T-cell (primary cell): ENCODE results near the gene ADGRD1. TPM values are rescaled to one million over a fixed set of nuclear protein-coding genes. Genes with fewer than 3 reads are reported as not detected.

Source experiments
- ATAC-seq, 4 experiments: fragments of 200-7000 bp in 3 of 4; fragments of 150-1000 bp in 1 of 4; cut with Tn5 transposase; replicated peaks in 1 of 4; 1 replicate in 3 of 4; 2 replicates in 1 of 4; pipeline ENCODE4 v1.10.0; 2021; ENCODE audit warnings: moderate library complexity in 3 of 4, mild to moderate bottlenecking in 2 of 4, moderate number of reproducible peaks in 1 of 4
- CTCF ChIA-PET, 2 donors: fragments of 300-600 bp; sonication (Branson Sonifier 250); formaldehyde crosslinking; loops; one replicate each; lab custom pipeline; 2022; ENCODE audit warnings: antibody characterized with exemption in 2 of 2; lab: Charles Lee
- POLR2A ChIA-PET, 2 donors: fragments of 300-600 bp; sonication (Branson Sonifier 250); formaldehyde crosslinking; loops; one replicate each; lab custom pipeline; 2022; ENCODE audit warnings: antibody characterized with exemption in 2 of 2; lab: Charles Lee
- DNase-seq, 35 experiments: peaks; one replicate each; pipeline versions ENCODE4 v3.0.0 to v3.0.0-alpha.2; 2013 to 2023
- H3K27ac ChIP-seq: one replicate; pipeline ENCODE4 v1.5.1; 2013; ENCODE audit warnings: low read length
- H3K27me3 ChIP-seq, 2 experiments: replicated peaks in 1 of 2; 1 replicate in 1 of 2; 2 replicates in 1 of 2; pipeline versions ENCODE4 v1.6.1 to v1.7.0; 2013; ENCODE audit warnings: low read length in 1 of 2, mixed read lengths in 1 of 2; ENCODE audit not compliant: control insufficient read depth in 2 of 2, insufficient read depth in 2 of 2; ENCODE audit errors: extremely low read depth in 1 of 2
- H3K36me3 ChIP-seq, 2 donors: 1 replicate in 1 of 2; 2 replicates in 1 of 2; pipeline versions ENCODE4 v1.6.1 to v1.7.0; 2013; ENCODE audit warnings: low read length in 1 of 2; ENCODE audit not compliant: control insufficient read depth in 2 of 2, insufficient read depth in 1 of 2; ENCODE audit errors: extremely low read depth in 1 of 2
- H3K4me1 ChIP-seq, 2 experiments: 1 replicate in 1 of 2; 2 replicates in 1 of 2; pipeline versions ENCODE4 v1.6.1 to v1.7.0; 2013; ENCODE audit warnings: low read length in 2 of 2, mixed read lengths in 1 of 2; ENCODE audit not compliant: insufficient read depth in 2 of 2, control insufficient read depth in 1 of 2; ENCODE audit errors: extremely low read depth in 1 of 2
- H3K4me3 ChIP-seq, 2 donors: 1 replicate in 1 of 2; 2 replicates in 1 of 2; pipeline versions ENCODE4 v1.5.1 to v1.7.0; 2013; ENCODE audit warnings: mild to moderate bottlenecking in 2 of 2, low read length in 1 of 2, moderate library complexity in 1 of 2; ENCODE audit not compliant: control insufficient read depth in 1 of 2; ENCODE audit errors: extremely low read depth in 1 of 2
- H3K9me3 ChIP-seq: 2 replicates; pipeline ENCODE4 v1.7.0; 2013
- H3K27ac Mint-ChIP-seq, 2 donors: one replicate each; pipeline ENCODE4 v1.8.0; 2020 to 2021; ENCODE audit warnings: mild to moderate bottlenecking in 2 of 2, mixed read lengths in 2 of 2
- H3K27me3 Mint-ChIP-seq, 2 donors: one replicate each; pipeline ENCODE4 v1.8.0; 2021 to 2022; ENCODE audit warnings: mixed read lengths in 2 of 2
- H3K36me3 Mint-ChIP-seq: one replicate; pipeline ENCODE4 v1.8.0; 2021; ENCODE audit warnings: mixed read lengths
- H3K4me1 Mint-ChIP-seq, 3 donors: one replicate each; pipeline ENCODE4 v1.8.0; 2020 to 2022; ENCODE audit warnings: mixed read lengths in 3 of 3, mild to moderate bottlenecking in 1 of 3
- H3K4me3 Mint-ChIP-seq, 3 donors: one replicate each; pipeline ENCODE4 v1.8.0; 2020 to 2022; ENCODE audit warnings: mild to moderate bottlenecking in 3 of 3, mixed read lengths in 3 of 3, moderate library complexity in 3 of 3
- H3K9me3 Mint-ChIP-seq, 3 donors: one replicate each; pipeline ENCODE4 v1.8.0; 2020 to 2022; ENCODE audit warnings: mixed read lengths in 3 of 3
- WGBS: methylation state at CpG from one replicate; pipeline ENCODE4 v1.1.5; 2013; ENCODE audit warnings: missing lambda C conversion rate; ENCODE audit not compliant: insufficient coverage; 5-methylcytosine and 5-hydroxymethylcytosine counted together
- total RNA-seq, 35 experiments: library from RNA in 6 of 35; stranded (reverse) in 6 of 35; fragments of 120-200 nt in 1 of 35; gene quantifications; one replicate each; pipeline versions ENCODE4 v1.2.1 to v1.2.4 and lab custom pipeline; 2013 to 2026

Gene ADGRD1
- total RNA-seq, 5 donors from 2014 or later (not counting 1 experiment from before 2014, with no cell fraction given), result 0.29 to 1.1 (median 0.43) TPM; not detected in 1

GRCh38 chr12:131057722-131058515 is 104.2 kb downstream of the ADGRD1 start:
- no peaks in the 10 kb centered on the region for H3K4me1 ChIP-seq
- no peak for ATAC-seq
- no peaks in the 10 kb centered on the region for H3K36me3 ChIP-seq
- H3K4me3 ChIP-seq, result no peak overlapping the region
- DNase-seq, result peak in 1 of 35 experiments; percentile 1
- no peak overlapping the region for H3K27ac ChIP-seq
- H3K27ac Mint-ChIP-seq, result no peak overlapping the region
- H3K9me3 ChIP-seq, result no peaks in the 10 kb centered on the region
- no peak overlapping the region for H3K4me3 Mint-ChIP-seq
- H3K27me3 Mint-ChIP-seq, result peaks cover 17 to 30% of the 10 kb centered on the region in 2 donors
- ChIA-PET POLR2A (interaction anchor here in 1 of 2 donors (0.6 kb wide), 1 partner anchor 232 kb away, joined by 3 read pairs; no protein-coding TSS in a partner anchor), CTCF (no interaction called here)
- H3K4me1 Mint-ChIP-seq, result peaks cover 0 to 6% (median 0%) of the 10 kb centered on the region in 3 donors
- no peaks in the 10 kb centered on the region for H3K36me3 Mint-ChIP-seq
- WGBS, result 100% methylated on average over 3 of the region's 11 CpGs
- H3K9me3 Mint-ChIP-seq, result no peaks in the 10 kb centered on the region
- H3K27me3 ChIP-seq, result peaks cover 0 to 38% of the 10 kb centered on the region in 2 experiments

GRCh38 chr12:131058700-131059099 is 105.0 kb downstream of the ADGRD1 start:
- Histone ChIP-seq H3K27me3 (peaks cover 0 to 36% of the 10 kb centered on the region in 2 experiments), H3K9me3 (no peaks in the 10 kb centered on the region), H3K4me1 (no peaks in the 10 kb centered on the region), H3K27ac (no peak overlapping the region), H3K4me3 (no peak overlapping the region), H3K36me3 (no peaks in the 10 kb centered on the region)
- WGBS, result no CpG with 5 or more reads among the region's 5 CpGs
- Mint-ChIP-seq H3K4me3 (no peak overlapping the region), H3K4me1 (peaks cover 0 to 6% (median 0%) of the 10 kb centered on the region in 3 donors), H3K36me3 (no peaks in the 10 kb centered on the region), H3K9me3 (no peaks in the 10 kb centered on the region), H3K27me3 (peaks cover 22 to 30% of the 10 kb centered on the region in 2 donors), H3K27ac (no peak overlapping the region)
- no peak for ATAC-seq
- ChIA-PET CTCF (no interaction called here), POLR2A (interaction anchor here in 1 of 2 donors (0.6 kb wide), 1 partner anchor 233 kb away, joined by 3 read pairs; no protein-coding TSS in a partner anchor)
- DNase-seq, result no peak

GRCh38 chr12:131060011-131060703 is 106.5 kb downstream of the ADGRD1 start:
- ATAC-seq (no peak), DNase-seq (peak in 1 of 35 experiments; percentile 3)
- Mint-ChIP-seq H3K4me3 (no peak overlapping the region), H3K9me3 (no peaks in the 10 kb centered on the region), H3K27me3 (peaks cover 27 to 36% of the 10 kb centered on the region in 2 donors), H3K27ac (no peak overlapping the region), H3K36me3 (no peaks in the 10 kb centered on the region), H3K4me1 (peaks cover 0 to 6% (median 0%) of the 10 kb centered on the region in 3 donors)
- POLR2A ChIA-PET, result no interaction called here
- Histone ChIP-seq H3K27me3 (peaks cover 0 to 32% of the 10 kb centered on the region in 2 experiments), H3K9me3 (no peaks in the 10 kb centered on the region), H3K4me1 (no peaks in the 10 kb centered on the region), H3K4me3 (no peak overlapping the region), H3K36me3 (no peaks in the 10 kb centered on the region), H3K27ac (no peak overlapping the region)
- WGBS, result 86% methylated on average over 11 of the region's 16 CpGs
- CTCF ChIA-PET, result no interaction called here

- Histone ChIP-seq H3K4me1 (no peaks in the 10 kb centered on the region), H3K27ac (no peak overlapping the region), H3K27me3 (peaks cover 0 to 42% of the 10 kb centered on the region in 2 experiments), H3K4me3 (no peak overlapping the region), H3K9me3 (no peaks in the 10 kb centered on the region), H3K36me3 (no peaks in the 10 kb centered on the region)
- DNase-seq (no peak), ATAC-seq (no peak)
- Mint-ChIP-seq H3K9me3 (no peaks in the 10 kb centered on the region), H3K27ac (no peak overlapping the region), H3K4me1 (no peaks in the 10 kb centered on the region), H3K4me3 (no peak overlapping the region), H3K27me3 (peaks cover 27 to 32% of the 10 kb centered on the region in 2 donors), H3K36me3 (no peaks in the 10 kb centered on the region)
- CTCF ChIA-PET, result no interaction called here
- POLR2A ChIA-PET, result no interaction called here
- 48% methylated on average over 4 of the region's 13 CpGs for WGBS
Observed at GRCh38 chr12:131061041-131061806, 107.5 kb downstream of the ADGRD1 start.

GRCh38 chr12:131063413-131063812 is 109.7 kb downstream of the ADGRD1 start:
- Histone ChIP-seq H3K27me3 (peaks cover 0 to 42% of the 10 kb centered on the region in 2 experiments), H3K4me3 (no peak overlapping the region), H3K27ac (no peak overlapping the region), H3K9me3 (no peaks in the 10 kb centered on the region), H3K36me3 (no peaks in the 10 kb centered on the region), H3K4me1 (no peaks in the 10 kb centered on the region)
- DNase-seq (no peak), ATAC-seq (no peak)
- no peak overlapping the region for H3K27ac Mint-ChIP-seq
- H3K4me1 Mint-ChIP-seq, result no peaks in the 10 kb centered on the region
- POLR2A ChIA-PET, result no interaction called here
- peaks cover 28 to 34% of the 10 kb centered on the region in 2 donors for H3K27me3 Mint-ChIP-seq
- WGBS, result no CpG with 5 or more reads among the region's 3 CpGs
- CTCF ChIA-PET, result no interaction called here
- H3K36me3 Mint-ChIP-seq, result no peaks in the 10 kb centered on the region
- H3K4me3 Mint-ChIP-seq, result no peak overlapping the region
- H3K9me3 Mint-ChIP-seq, result no peaks in the 10 kb centered on the region

GRCh38 chr12:131063960-131064359 is 110.3 kb downstream of the ADGRD1 start:
- H3K27ac Mint-ChIP-seq, result no peak overlapping the region
- H3K4me1 ChIP-seq, result no peaks in the 10 kb centered on the region

More at GRCh38 chr12:131063960-131064359, 110.3 kb downstream of the ADGRD1 start:
- Histone ChIP-seq H3K9me3 (no peaks in the 10 kb centered on the region), H3K27me3 (peaks cover 0 to 42% of the 10 kb centered on the region in 2 experiments), H3K36me3 (no peaks in the 10 kb centered on the region), H3K27ac (no peak overlapping the region), H3K4me3 (no peak overlapping the region)
- ChIA-PET POLR2A (no interaction called here), CTCF (no interaction called here)
- no peak overlapping the region for H3K4me3 Mint-ChIP-seq
- H3K4me1 Mint-ChIP-seq, result no peaks in the 10 kb centered on the region
- H3K9me3 Mint-ChIP-seq, result no peaks in the 10 kb centered on the region
- ATAC-seq (no peak), DNase-seq (no peak)
- H3K27me3 Mint-ChIP-seq, result peaks cover 28 to 34% of the 10 kb centered on the region in 2 donors
- H3K36me3 Mint-ChIP-seq, result no peaks in the 10 kb centered on the region
- WGBS, result no CpG with 5 or more reads among the region's 2 CpGs
